HepG2 (cell line): Measurements from ENCODE around the gene UBTD1. TPM values are rescaled to one million over a fixed set of nuclear protein-coding genes. Genes with fewer than 3 reads are reported as not detected.

Experiments used
- AKAP8 ChIP-seq: sonication (generic); formaldehyde crosslinking; IDR thresholded peaks from 2 replicates; pipeline ENCODE4 v1.5.1; 2020; ENCODE audit warnings: mild to moderate bottlenecking, missing genetic modification reagents
- DMTF1 ChIP-seq: sonication (generic); formaldehyde crosslinking; IDR thresholded peaks from 2 replicates; pipeline ENCODE4 v1.4.0; 2020; ENCODE audit warnings: mild to moderate bottlenecking, missing genetic modification reagents
- DNMT3B ChIP-seq: conservative IDR thresholded peaks from 2 replicates; pipeline ENCODE4 v1.6.1; 2016; ENCODE audit warnings: missing biosample characterization, control low read depth
- HNRNPH1 ChIP-seq: fragments of 200-400 bp; formaldehyde crosslinking; optimal IDR thresholded peaks from 2 replicates; pipeline ENCODE3; 2017; ENCODE audit warnings: mild to moderate bottlenecking, low read depth, low read length
- MXD4 ChIP-seq: IDR thresholded peaks from 2 replicates; pipeline ENCODE4 v1.6.1; 2016; ENCODE audit warnings: mild to moderate bottlenecking, missing biosample characterization, missing genetic modification reagents
- NR2F1 ChIP-seq, 2 experiments: fragments of 450-650 bp in 1 of 2; formaldehyde crosslinking in 1 of 2; IDR thresholded peaks; 2 replicates each; pipeline versions ENCODE4 v1.5.0 to v1.6.1; 2016 to 2020; ENCODE audit warnings: mild to moderate bottlenecking in 1 of 2, missing compliant biosample characterization in 1 of 2, missing genetic modification reagents in 1 of 2, moderate library complexity in 1 of 2
- PHF8 ChIP-seq: sonication (generic); formaldehyde crosslinking; IDR thresholded peaks from 2 replicates; pipeline ENCODE4 v1.5.0; 2020; ENCODE audit warnings: missing genetic modification reagents
- SIN3A ChIP-seq: IDR thresholded peaks from 2 replicates; pipeline ENCODE4 v1.6.1; 2011; ENCODE audit warnings: low read depth, mild to moderate bottlenecking, control low read depth, low read length, borderline replicate concordance
- ZC3H4 ChIP-seq: sonication (generic); formaldehyde crosslinking; IDR thresholded peaks from 2 replicates; pipeline ENCODE4 v1.4.0; 2020; ENCODE audit warnings: missing genetic modification reagents, borderline replicate concordance
- ZNF782 ChIP-seq: sonication (generic); formaldehyde crosslinking; IDR thresholded peaks from 2 replicates; pipeline ENCODE4 v1.4.0; 2020; ENCODE audit warnings: missing genetic modification reagents, mild to moderate bottlenecking, borderline replicate concordance
- polyA plus RNA-seq, 8 experiments: library from polyadenylated mRNA; depleted of rRNA in 3 of 8; stranded (reverse) in 7 of 8; unstranded in 1 of 8; fragments of >200 nt; fragmentation: Illumina TruSeq in 4 of 8; extraction: Trizol in 4 of 8; gene quantifications; 2 replicates each; pipeline versions ENCODE4 v1.2.1 to v1.2.3, GENCODE V29; 2011 to 2016; ENCODE audit warnings: low read depth in 4 of 8, missing spikeins in 1 of 8, mixed read lengths in 1 of 8; ENCODE audit not compliant: insufficient read depth in 1 of 8
- total RNA-seq, 5 experiments: library from RNA; depleted of rRNA; stranded (reverse); fragments of >200 nt; fragmentation: Illumina TruSeq; extraction: Trizol; gene quantifications; 2 replicates each; pipeline ENCODE4 v1.2.3, GENCODE V29; 2016; ENCODE audit warnings: low read depth in 1 of 5
- TF ChIP-seq, protein P1 (sequence below): sonication (generic); formaldehyde crosslinking; conservative IDR thresholded peaks from 2 replicates; pipeline ENCODE4 v1.4.0; 2020; ENCODE audit warnings: mild to moderate bottlenecking, missing genetic modification reagents, moderate library complexity
- TF ChIP-seq, protein P2 (sequence below): sonication (generic); formaldehyde crosslinking; IDR thresholded peaks from 2 replicates; pipeline ENCODE4 v1.8.0; 2022; ENCODE audit warnings: missing genetic modification reagents, mild to moderate bottlenecking, borderline replicate concordance
- TF ChIP-seq, protein P3 (sequence below): sonication (generic); formaldehyde crosslinking; IDR thresholded peaks from 2 replicates; pipeline ENCODE4 v1.9.0; 2021; ENCODE audit warnings: mild to moderate bottlenecking, missing genetic modification reagents

UBTD1 gene
- total and polyA plus RNA-seq, 2 of the 13 experiments (the other 11 are each of a cell fraction or from before 2014, with no cell fraction given): 7.9 to 10.0 TPM

DNA sequence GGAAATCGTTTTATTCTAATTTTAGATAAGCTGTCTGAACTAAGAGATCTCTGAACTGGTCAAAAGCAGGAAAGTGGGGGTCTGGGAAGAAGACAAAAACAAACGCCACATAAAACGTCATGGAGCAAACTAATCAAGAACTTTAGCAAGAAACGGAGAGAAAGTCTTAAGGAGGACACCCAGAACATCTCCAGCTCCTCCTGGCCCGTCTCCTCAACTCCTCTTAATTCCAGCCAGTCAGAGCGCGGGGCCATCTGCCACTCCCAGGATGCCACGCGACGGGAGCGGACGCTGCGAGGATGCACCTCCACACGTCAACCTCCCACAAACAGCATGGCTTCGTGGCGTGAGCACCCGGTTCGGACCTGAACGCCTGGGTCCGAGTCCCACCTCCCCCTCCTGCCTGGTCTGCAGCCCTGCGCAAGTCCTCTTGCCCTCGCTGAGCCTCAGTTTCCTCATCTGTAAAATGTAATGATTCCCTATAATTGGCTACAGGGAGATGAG, 1.1 kb upstream of the UBTD1 start (continued):
- TF ChIP-seq, protein P1, sequence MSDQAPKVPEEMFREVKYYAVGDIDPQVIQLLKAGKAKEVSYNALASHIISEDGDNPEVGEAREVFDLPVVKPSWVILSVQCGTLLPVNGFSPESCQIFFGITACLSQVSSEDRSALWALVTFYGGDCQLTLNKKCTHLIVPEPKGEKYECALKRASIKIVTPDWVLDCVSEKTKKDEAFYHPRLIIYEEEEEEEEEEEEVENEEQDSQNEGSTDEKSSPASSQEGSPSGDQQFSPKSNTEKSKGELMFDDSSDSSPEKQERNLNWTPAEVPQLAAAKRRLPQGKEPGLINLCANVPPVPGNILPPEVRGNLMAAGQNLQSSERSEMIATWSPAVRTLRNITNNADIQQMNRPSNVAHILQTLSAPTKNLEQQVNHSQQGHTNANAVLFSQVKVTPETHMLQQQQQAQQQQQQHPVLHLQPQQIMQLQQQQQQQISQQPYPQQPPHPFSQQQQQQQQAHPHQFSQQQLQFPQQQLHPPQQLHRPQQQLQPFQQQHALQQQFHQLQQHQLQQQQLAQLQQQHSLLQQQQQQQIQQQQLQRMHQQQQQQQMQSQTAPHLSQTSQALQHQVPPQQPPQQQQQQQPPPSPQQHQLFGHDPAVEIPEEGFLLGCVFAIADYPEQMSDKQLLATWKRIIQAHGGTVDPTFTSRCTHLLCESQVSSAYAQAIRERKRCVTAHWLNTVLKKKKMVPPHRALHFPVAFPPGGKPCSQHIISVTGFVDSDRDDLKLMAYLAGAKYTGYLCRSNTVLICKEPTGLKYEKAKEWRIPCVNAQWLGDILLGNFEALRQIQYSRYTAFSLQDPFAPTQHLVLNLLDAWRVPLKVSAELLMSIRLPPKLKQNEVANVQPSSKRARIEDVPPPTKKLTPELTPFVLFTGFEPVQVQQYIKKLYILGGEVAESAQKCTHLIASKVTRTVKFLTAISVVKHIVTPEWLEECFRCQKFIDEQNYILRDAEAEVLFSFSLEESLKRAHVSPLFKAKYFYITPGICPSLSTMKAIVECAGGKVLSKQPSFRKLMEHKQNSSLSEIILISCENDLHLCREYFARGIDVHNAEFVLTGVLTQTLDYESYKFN (CRISPR knock-in tag): 0 out of 2 replicates have a peak, but pooled peaks have one; percentile 34
- TF ChIP-seq MXD4 (peak; percentile 94), DNMT3B (CRISPR knock-in tag) (no peak), PHF8 (no peak), ZNF782 (CRISPR knock-in tag) (no peak), AKAP8 (CRISPR knock-in tag) (no peak), SIN3A (peak; percentile 70; the same call in 1 of the 2 replicates), ZC3H4 (CRISPR knock-in tag) (no peak), NR2F1 (CRISPR knock-in tag; IDR thresholded peaks at IDR 0.05) (no peak), HNRNPH1 (no peak), DMTF1 (no peak)
- TF ChIP-seq, protein P2, sequence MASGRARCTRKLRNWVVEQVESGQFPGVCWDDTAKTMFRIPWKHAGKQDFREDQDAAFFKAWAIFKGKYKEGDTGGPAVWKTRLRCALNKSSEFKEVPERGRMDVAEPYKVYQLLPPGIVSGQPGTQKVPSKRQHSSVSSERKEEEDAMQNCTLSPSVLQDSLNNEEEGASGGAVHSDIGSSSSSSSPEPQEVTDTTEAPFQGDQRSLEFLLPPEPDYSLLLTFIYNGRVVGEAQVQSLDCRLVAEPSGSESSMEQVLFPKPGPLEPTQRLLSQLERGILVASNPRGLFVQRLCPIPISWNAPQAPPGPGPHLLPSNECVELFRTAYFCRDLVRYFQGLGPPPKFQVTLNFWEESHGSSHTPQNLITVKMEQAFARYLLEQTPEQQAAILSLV: no peak
- TF ChIP-seq, protein P3, sequence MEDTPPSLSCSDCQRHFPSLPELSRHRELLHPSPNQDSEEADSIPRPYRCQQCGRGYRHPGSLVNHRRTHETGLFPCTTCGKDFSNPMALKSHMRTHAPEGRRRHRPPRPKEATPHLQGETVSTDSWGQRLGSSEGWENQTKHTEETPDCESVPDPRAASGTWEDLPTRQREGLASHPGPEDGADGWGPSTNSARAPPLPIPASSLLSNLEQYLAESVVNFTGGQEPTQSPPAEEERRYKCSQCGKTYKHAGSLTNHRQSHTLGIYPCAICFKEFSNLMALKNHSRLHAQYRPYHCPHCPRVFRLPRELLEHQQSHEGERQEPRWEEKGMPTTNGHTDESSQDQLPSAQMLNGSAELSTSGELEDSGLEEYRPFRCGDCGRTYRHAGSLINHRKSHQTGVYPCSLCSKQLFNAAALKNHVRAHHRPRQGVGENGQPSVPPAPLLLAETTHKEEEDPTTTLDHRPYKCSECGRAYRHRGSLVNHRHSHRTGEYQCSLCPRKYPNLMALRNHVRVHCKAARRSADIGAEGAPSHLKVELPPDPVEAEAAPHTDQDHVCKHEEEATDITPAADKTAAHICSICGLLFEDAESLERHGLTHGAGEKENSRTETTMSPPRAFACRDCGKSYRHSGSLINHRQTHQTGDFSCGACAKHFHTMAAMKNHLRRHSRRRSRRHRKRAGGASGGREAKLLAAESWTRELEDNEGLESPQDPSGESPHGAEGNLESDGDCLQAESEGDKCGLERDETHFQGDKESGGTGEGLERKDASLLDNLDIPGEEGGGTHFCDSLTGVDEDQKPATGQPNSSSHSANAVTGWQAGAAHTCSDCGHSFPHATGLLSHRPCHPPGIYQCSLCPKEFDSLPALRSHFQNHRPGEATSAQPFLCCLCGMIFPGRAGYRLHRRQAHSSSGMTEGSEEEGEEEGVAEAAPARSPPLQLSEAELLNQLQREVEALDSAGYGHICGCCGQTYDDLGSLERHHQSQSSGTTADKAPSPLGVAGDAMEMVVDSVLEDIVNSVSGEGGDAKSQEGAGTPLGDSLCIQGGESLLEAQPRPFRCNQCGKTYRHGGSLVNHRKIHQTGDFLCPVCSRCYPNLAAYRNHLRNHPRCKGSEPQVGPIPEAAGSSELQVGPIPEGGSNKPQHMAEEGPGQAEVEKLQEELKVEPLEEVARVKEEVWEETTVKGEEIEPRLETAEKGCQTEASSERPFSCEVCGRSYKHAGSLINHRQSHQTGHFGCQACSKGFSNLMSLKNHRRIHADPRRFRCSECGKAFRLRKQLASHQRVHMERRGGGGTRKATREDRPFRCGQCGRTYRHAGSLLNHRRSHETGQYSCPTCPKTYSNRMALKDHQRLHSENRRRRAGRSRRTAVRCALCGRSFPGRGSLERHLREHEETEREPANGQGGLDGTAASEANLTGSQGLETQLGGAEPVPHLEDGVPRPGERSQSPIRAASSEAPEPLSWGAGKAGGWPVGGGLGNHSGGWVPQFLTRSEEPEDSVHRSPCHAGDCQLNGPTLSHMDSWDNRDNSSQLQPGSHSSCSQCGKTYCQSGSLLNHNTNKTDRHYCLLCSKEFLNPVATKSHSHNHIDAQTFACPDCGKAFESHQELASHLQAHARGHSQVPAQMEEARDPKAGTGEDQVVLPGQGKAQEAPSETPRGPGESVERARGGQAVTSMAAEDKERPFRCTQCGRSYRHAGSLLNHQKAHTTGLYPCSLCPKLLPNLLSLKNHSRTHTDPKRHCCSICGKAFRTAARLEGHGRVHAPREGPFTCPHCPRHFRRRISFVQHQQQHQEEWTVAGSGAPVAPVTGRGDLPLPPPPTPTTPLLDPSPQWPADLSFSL (CRISPR knock-in tag): no peak
